Measurements from ENCODE around the gene FGF12. TPM values are rescaled to one million over a fixed set of nuclear protein-coding genes. Genes with fewer than 3 reads are reported as not detected.

FGF12 gene
- polyA plus RNA-seq, 2 of the 4 experiments (the other 2 are of a cell fraction): 0.63 to 1.1 TPM

- ChIA-PET CTCF (no interaction called here), POLR2A (no interaction called here)
- Histone ChIP-seq H3K27ac (no peak overlapping the region), H3K9me3 (no peaks in the 10 kb centered on the region), H3K4me2 (no peak overlapping the region), H3K4me1 (no peaks in the 10 kb centered on the region), H3K4me3 (no peak overlapping the region)
- TF ChIP-seq EHMT2 (IDR thresholded peaks at IDR 0.05; ENCODE audit: low read depth) (no peak), NFE2L2 (conservative IDR thresholded peaks at IDR 0.05; ENCODE audit: low read length) (no peak), ZNF302 (CRISPR knock-in tag; IDR thresholded peaks at IDR 0.05) (no peak)
- ATAC-seq: no peak
- FAIRE-seq: no peak
- DNase-seq (ENCODE audit: low read depth in 1 of 2, low spot score in 1 of 2): no peak
These were observed 507.4 kb downstream of the FGF12 start for GRCh38 chr3:192219926-192220325.

GRCh38 chr3:192216067-192216466, 511.3 kb downstream of the FGF12 start:
- POLR2A ChIA-PET: no interaction called here
- TF ChIP-seq EP300 (IDR thresholded peaks at IDR 0.05) (no peak), REST (IDR thresholded peaks at IDR 0.05) (no peak), FOSL2 (IDR thresholded peaks at IDR 0.05) (no peak), FOSL2 (CRISPR knock-in tag; IDR thresholded peaks at IDR 0.05) (no peak), CTCF (IDR thresholded peaks at IDR 0.05) (no peak), MYC (IDR thresholded peaks at IDR 0.05; ENCODE audit: borderline replicate concordance, low read length) (no peak), ZNF302 (CRISPR knock-in tag; IDR thresholded peaks at IDR 0.05) (no peak), POLR2A (IDR thresholded peaks at IDR 0.05; ENCODE audit: low read length) (no peak), TP53 (CRISPR knock-in tag; IDR thresholded peaks at IDR 0.05) (no peak), ESRRA (IDR thresholded peaks at IDR 0.05; ENCODE audit: borderline replicate concordance, low read length) (no peak), PHF8 (IDR thresholded peaks at IDR 0.05; ENCODE audit: borderline replicate concordance, low read depth) (no peak), HES2 (IDR thresholded peaks at IDR 0.05) (no peak), MAX (IDR thresholded peaks at IDR 0.05) (no peak), RARB (CRISPR knock-in tag; IDR thresholded peaks at IDR 0.05) (no peak), NPAS2 (CRISPR knock-in tag; IDR thresholded peaks at IDR 0.05; ENCODE audit: borderline replicate concordance) (no peak), MAZ (IDR thresholded peaks at IDR 0.05; ENCODE audit: borderline replicate concordance, low read depth, low read length) (no peak), CEBPB (IDR thresholded peaks at IDR 0.05) (no peak), KDM1A (IDR thresholded peaks at IDR 0.05; ENCODE audit: low read depth) (no peak)
- ATAC-seq (no peak), DNase-seq (ENCODE audit: low read depth in 1 of 2, low spot score in 1 of 2) (no peak), FAIRE-seq (no peak)
- 52% methylated on average over 2 of the region's 2 CpGs for WGBS (ENCODE audit: missing lambda C conversion rate)
- Histone ChIP-seq H3K9me3 (no peaks in the 10 kb centered on the region), H3K4me2 (no peak overlapping the region), H3K27ac (no peak overlapping the region), H3K4me1 (no peaks in the 10 kb centered on the region), H3K4me3 (no peak overlapping the region)
- CTCF ChIA-PET: no interaction called here

- no peak overlapping the region for H3K4me3 ChIP-seq
- no peak for FAIRE-seq
- POLR2A ChIA-PET: no interaction called here
- no peak overlapping the region for H3K27ac ChIP-seq
- ATAC-seq: no peak
- no peak overlapping the region for H3K4me2 ChIP-seq
- H3K4me1 ChIP-seq: no peaks in the 10 kb centered on the region
- no peak for DNase-seq (ENCODE audit: low read depth in 1 of 2, low spot score in 1 of 2)
- CTCF ChIA-PET: no interaction called here
- TF ChIP-seq CBX8 (IDR thresholded peaks at IDR 0.05) (no peak), NPAS2 (CRISPR knock-in tag; IDR thresholded peaks at IDR 0.05; ENCODE audit: borderline replicate concordance) (no peak), HOXA7 (CRISPR knock-in tag; IDR thresholded peaks at IDR 0.05) (no peak), USF2 (IDR thresholded peaks at IDR 0.05) (no peak), ESRRA (IDR thresholded peaks at IDR 0.05; ENCODE audit: borderline replicate concordance, low read length) (no peak), JUNB (IDR thresholded peaks at IDR 0.05) (no peak), BHLHE40 (IDR thresholded peaks at IDR 0.05; ENCODE audit: low read depth, low read length) (no peak), GATA3 (IDR thresholded peaks at IDR 0.05; ENCODE audit: borderline replicate concordance) (no peak)
- 65% methylated on average over 7 of the region's 7 CpGs for WGBS (ENCODE audit: missing lambda C conversion rate)
- H3K9me3 ChIP-seq: no peaks in the 10 kb centered on the region
These were observed 514.4 kb downstream of the FGF12 start for GRCh38 chr3:192212979-192213378.

All from A549 (cell line).